Regular cardiac myocyte (primary cell): ENCODE results near the gene RARG. TPM values are rescaled to one million over a fixed set of nuclear protein-coding genes. Genes with fewer than 3 reads are reported as not detected.

Source experiments
- total RNA-seq: library from RNA; depleted of rRNA; stranded (reverse); fragments of >200 nt; gene quantifications from 2 replicates; pipeline ENCODE4 v1.2.3, GENCODE V29; 2014

Gene RARG
- 14.4 and 21.9 TPM in 2 replicates for total RNA-seq

GRCh38 chr12:53231921-53232645 is at the start of gene RARG:
Gene RARG (minus strand): TSS chr12:53232209. CDS start chr12:53227545, 4,664 bp downstream.

GRCh38 chr12:53267999-53268629 is 36.1 kb upstream of the RARG start, which contains the start of gene ESPL1:
Gene ESPL1 (plus strand): TSS chr12:53268299. CDS start chr12:53268767, 468 bp downstream.

GRCh38 chr12:53207042-53207441 is 25.0 kb downstream of the RARG start, which contains the start of gene ITGB7:
Gene ITGB7 (minus strand): TSS chr12:53207251. CDS start chr12:53200443, 6,808 bp downstream.

GRCh38 chr12:53180220-53180930 is 51.6 kb downstream of the RARG start, which contains the start of the genes CSAD and ZNF740:
Gene CSAD (minus strand): TSS chr12:53180925. CDS start chr12:53173470, 7,455 bp downstream.
Gene ZNF740 (plus strand): TSS chr12:53180722. CDS start chr12:53181984, 1,262 bp downstream.

Other genes starting within 250 kb of the RARG start
- gene EIF4B, start 225.8 kb downstream of the RARG start, total RNA-seq: 1,057 and 1,863 TPM in 2 replicates
- 25.1 and 34.7 TPM in 2 replicates for gene TNS2, start 182.1 kb downstream of the RARG start, total RNA-seq
- gene SPRYD3, start 152.8 kb downstream of the RARG start, total RNA-seq: 30.7 and 43.3 TPM in 2 replicates
- 561 and 1,794 TPM in 2 replicates for gene IGFBP6, start 134.5 kb downstream of the RARG start, total RNA-seq
- gene SOAT2, start 128.7 kb downstream of the RARG start, total RNA-seq: 0.19 TPM in 1 of 2 replicates, not detected in the other
- 13.0 and 14.4 TPM in 2 replicates for gene ZNF740, start 51.5 kb downstream of the RARG start, total RNA-seq
- gene CSAD, start 51.3 kb downstream of the RARG start, total RNA-seq: 5.0 and 13.0 TPM in 2 replicates
- gene ITGB7, start 25.0 kb downstream of the RARG start, total RNA-seq: 0.19 and 0.56 TPM in 2 replicates
- gene ESPL1, start 36.1 kb upstream of the RARG start, total RNA-seq: 2.0 and 10.0 TPM in 2 replicates
- gene PFDN5, start 63.3 kb upstream of the RARG start, total RNA-seq: 735 and 1,031 TPM in 2 replicates
- 38.6 and 50.0 TPM in 2 replicates for gene MYG1, start 67.5 kb upstream of the RARG start, total RNA-seq
- 33.4 and 40.9 TPM in 2 replicates for gene AAAS, start 89.4 kb upstream of the RARG start, total RNA-seq
- gene SP7, start 104.1 kb upstream of the RARG start, total RNA-seq: not detected in 2 replicates
- gene SP1, start 148.0 kb upstream of the RARG start, total RNA-seq: 18.3 and 27.8 TPM in 2 replicates
- gene AMHR2, start 191.6 kb upstream of the RARG start, total RNA-seq: under 0.01 TPM in 1 of 2 replicates, not detected in the other
- 19.7 and 29.5 TPM in 2 replicates for gene PRR13, start 209.5 kb upstream of the RARG start, total RNA-seq
- gene PCBP2, start 219.9 kb upstream of the RARG start, total RNA-seq: 172 and 193 TPM in 2 replicates